Fibroblast of skin of right biceps (primary cell): Measurements from ENCODE around the gene MANEAL.
A peak's percentile ranks its signal among the peaks of the same experiment; 100 is the strongest.
"Not testable (repeated sequence)": the region's sequence is repeated elsewhere in the genome, so short reads cannot be mapped to it uniquely, and the experiment has no call there.

Source experiments
- DNase-seq: peaks from one replicate; pipeline ENCODE4 v3.0.0-alpha.2; 2013

The MANEAL gene, protein sequence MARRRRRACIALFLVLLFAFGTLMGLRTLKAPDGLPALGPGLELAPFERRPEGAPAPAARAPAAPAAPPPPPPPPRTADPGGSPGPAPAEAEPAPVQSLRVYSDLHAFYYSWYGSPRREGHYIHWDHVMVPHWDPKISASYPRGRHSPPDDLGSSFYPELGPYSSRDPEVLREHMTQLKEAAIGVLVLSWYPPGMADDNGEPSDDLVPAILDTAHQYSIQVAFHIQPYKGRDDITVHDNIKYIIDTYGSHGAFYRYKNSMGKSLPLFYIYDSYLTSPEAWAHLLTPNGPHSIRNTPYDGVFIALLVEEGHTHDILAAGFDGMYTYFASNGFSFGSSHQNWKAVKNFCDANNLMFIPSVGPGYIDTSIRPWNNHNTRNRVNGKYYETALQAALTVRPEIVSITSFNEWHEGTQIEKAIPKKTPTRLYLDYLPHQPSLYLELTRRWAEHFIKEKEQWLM

DNA sequence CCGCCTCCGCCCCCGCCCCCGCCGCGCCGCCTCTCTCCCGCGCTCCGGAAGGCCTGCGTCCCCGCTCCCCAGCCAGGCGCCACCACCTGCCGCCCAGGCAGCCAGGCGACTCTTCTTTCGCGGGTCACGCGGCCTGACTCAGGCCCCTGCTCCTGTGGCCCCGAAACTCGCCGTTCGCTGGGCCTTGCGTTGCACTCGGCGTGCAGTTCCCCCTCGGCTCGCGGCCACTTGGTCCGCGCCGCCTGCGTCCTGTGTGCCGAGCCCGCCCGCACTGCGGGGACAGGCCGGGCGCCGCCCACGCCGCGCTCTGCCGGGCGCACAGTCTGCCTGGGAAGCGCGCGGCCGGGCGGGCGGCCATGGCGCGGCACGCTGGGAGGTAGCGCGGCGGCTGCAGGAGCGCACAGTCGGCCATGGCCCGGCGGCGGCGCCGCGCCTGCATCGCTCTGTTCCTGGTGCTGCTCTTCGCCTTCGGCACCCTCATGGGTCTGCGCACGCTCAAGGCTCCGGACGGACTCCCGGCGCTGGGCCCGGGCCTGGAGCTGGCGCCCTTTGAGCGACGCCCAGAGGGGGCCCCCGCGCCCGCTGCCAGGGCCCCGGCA lies at the start of gene MANEAL:
Gene MANEAL (plus strand): TSS at position 75 of the 599 bp plus-strand sequence. CDS start 336 bp downstream, at position 411.
- peak; percentile 54 for DNase-seq

- no peak for DNase-seq
These were observed 46.8 kb upstream of the MANEAL start for GRCh38 chr1:37746806-37747205.

DNA sequence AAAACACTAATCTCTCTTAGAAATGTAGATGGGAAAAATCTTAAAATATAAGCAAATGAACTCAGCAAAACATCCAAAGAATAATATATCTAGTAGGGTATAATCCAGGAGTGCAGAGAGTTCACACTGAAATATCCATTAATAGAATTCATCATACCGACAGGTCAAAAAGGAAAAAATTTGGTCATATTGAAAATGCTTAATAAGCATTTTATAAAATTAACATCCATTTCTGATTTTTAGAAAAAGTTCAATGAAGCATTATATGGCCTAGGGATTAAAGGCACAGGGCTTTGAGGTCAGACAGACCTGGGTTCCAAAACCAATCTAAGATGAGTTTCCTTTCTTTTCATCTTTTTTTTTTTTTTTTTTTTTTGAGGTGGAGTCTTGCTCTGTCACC lies 45.1 kb upstream of the MANEAL start:
- no peak for DNase-seq

- DNase-seq: no peak
These were observed 41.4 kb upstream of the MANEAL start for GRCh38 chr1:37752213-37752582.

DNA sequence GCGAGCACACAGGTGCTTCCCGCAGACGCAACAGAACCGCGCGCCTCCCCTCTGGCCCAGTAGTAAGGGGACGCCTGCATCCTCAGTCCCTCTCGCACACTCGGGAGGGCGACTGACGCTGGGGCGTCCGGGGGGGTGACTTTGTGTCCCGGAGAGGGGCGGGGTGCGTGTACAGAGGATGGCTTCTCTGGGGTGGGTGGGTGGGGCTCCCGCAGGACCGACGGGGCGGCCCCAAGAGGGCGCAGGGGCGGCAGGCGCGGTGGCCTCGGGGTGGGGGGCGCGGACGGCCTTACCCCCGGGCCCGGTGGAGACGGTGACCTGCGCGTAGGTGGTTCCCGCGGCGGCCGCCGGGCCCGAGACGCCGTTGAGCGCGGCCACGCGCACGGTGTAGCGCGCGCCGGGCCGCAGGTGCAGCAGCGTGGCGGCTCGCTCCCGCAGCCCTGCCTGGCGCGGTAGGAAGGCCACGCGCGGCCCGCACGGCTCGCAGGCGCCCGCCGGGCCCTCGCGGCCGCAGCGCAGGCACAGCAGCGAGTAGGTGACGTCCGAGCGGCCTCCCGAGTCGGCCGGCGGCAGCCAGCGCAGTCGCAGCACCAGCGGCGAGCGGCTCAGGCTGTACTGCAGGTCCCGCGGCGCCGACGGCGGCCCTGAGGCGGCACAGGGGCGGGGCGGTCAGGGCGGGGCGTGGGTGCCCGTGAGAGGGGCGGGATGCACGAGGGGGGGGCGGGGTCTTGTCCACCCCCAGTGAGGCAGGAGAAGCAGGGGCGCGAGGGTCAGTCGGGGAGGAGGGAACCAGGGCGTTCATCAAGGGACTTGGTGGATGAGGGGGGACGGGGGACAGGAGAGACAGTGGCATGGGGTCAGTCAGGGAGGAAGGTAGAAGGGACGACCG lies 40.8 kb upstream of the MANEAL start:
- no peak for DNase-seq

DNA sequence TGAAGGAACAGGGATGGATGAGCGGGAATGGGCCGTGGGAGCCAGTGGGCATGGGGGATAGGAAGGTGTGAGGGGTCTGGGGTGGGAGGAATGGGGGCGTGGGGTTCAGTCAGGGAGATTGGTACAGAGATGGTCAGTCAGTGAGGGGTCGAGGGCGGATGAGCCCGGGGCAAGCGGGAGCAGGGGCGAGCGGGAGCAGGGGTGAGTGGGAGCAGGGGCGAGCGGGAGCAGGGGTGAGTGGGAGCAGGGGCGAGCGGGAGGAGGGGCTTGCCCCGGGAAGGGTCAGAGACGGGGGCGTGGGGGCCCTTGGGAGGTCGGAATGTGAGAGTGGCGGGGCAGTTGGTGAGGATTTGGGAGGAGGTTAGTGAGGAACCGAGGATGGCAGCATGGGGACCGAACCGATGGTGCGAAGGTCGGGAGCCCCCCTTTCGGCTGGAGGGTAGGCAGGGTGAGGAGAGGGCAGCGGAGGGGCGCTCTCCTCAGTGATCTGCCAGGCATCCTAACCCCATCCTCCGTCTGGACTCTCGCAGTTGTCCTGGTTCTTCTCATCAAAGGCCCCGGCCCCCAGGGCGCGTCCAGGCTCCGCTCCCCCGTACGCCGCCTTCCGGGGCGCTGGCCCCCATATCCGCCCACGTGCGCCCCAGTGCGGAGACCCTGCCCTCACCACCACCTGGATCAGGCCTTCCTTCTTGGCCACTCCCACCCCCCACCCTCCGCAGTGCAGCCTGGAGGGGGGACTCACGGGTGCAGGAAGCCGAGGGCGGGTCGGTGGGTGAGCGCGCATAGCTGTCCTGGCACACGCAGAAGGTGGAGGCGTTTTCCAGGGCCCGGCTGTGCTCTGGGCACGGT lies 40.0 kb upstream of the MANEAL start:
- DNase-seq: no peak

- no peak for DNase-seq
These were observed 38.4 kb upstream of the MANEAL start for GRCh38 chr1:37755290-37755689.

DNA sequence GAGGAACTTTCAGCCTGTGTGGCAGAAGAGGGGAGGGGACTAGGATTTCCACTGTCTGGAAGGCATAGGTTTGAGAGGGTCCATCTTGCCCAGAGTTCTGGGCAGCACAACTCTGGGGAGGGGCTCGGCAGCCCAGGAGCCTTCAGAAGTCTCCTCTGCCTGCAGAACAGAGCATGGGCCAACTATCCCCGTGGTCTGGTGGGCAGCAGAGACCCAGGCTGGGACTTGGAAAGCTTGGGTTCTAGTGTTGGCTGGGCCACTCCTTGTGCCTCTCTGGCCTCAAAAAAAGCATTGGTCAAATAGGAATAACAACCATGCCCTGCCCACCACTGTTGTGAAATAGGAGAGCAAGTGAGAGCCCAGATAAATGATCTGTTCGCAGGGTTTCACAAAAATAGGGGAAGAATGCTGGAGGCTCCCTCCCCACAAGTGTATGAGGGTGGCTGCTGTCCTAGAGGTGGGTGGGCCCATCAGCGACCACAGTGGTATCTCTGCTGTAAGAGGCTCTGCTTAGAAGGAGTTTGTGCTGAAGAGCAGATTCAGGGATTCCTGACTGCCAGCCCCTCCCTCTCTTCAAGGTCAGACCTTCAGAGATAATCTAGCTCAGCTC lies 37.6 kb upstream of the MANEAL start:
- DNase-seq: no peak

DNA sequence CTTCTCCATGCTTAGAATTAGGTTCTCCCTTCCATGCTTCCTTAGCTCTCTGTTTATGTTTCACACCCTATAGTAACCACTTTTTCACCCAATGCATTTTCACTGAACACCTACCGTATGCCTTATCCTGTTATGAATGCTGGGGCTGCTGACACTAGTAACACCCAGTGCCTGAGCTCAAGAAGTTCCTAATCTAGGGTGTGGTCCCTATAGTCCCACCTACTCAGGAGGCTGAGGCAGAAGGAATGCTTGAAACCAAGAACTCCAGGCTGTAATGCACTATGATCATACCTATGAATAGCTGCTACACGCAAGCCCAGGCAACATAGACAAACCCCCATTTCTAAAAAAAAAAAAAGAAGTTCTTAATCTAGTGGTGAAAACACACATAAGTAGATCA lies 34.2 kb upstream of the MANEAL start:
- no peak for DNase-seq

- DNase-seq: no peak
These were observed 32.1 kb upstream of the MANEAL start for GRCh38 chr1:37761416-37762095.

DNA sequence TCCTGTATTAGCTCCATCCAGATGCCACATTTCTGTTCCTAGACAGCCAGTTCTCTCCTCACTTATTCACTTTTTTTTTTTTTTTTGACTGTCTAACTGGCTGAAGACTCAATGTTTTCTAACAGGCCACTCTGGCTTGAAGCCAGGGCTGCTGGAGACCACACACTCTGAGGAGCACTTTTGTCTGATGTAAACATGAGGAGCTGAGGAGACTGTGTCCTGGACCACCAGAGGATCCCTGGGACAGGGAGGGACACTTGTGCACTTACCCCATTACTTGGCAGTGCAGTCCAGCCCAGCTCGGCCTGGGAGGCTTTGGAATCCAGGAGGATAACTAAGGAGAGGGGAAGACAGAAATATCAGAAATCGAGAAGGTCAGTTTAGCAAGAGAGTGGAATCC lies 31.1 kb upstream of the MANEAL start:
- DNase-seq: no peak

GRCh38 chr1:37763791-37764413 lies 29.7 kb upstream of the MANEAL start:
- no peak for DNase-seq

DNA sequence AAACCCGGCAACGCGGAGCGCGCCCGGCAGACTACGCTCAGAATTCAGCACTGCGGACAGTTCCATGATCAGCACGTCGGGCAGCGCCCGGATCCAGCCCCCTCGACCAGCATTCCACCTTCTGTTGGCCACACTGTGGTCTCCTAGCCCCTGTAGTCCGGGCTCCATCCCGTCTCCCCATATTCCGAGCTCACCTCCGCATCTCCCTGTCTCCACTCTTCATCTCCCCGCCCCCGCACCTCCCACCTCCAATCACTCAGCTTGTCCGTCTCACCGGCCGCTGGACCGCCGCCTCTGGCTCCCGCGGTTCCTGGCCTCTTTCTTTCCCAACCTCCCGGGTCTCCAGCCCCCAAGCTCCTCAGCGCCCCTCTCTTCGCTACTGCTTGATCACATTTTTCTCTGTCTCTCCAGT lies 29.2 kb upstream of the MANEAL start:
- DNase-seq: peak; percentile 47

GRCh38 chr1:37764888-37765441 lies 28.7 kb upstream of the MANEAL start, which contains the start of gene EPHA10:
Gene EPHA10, minus strand, starts transcription at chr1:37765120. Its CDS starts 54 bp downstream, at chr1:37765066.
- no peak for DNase-seq

DNA sequence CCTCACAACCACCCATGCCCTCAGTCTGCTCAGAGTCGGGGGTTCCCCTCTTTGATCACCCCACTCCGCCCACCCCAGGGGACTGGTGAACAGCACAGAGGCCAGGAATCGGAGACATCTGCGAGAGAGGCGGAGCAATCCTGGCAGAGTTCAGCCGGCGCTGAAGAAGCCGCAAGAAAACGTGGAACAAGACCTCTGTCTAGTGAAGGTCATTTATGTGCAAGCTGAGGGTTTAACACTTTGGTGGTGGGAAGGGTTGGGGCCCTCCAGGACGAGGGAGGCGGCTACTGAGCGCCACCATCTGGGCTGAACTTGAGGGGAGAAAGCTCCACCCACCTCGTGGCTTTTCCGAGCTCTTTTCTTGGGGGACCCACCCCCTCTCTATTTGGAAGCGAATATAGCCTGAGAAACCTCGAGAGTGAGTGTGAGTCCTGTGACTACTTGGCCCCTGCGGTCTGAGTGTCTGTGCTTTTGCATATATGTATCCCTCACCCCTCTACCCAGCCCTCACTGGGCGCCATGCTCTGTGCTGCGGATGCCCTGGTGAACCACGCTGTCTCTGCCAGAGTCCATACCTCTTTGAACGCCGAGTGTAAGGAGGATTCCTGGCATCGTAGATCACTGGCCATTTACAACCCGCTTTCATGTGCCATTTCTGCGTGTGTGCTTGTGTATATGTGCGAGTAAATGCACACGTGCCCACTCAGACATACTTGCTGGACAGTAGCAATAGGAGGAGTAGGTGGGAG lies 27.6 kb upstream of the MANEAL start:
- DNase-seq: no peak

GRCh38 chr1:37767488-37767887 lies 26.2 kb upstream of the MANEAL start:
- no peak for DNase-seq

DNA sequence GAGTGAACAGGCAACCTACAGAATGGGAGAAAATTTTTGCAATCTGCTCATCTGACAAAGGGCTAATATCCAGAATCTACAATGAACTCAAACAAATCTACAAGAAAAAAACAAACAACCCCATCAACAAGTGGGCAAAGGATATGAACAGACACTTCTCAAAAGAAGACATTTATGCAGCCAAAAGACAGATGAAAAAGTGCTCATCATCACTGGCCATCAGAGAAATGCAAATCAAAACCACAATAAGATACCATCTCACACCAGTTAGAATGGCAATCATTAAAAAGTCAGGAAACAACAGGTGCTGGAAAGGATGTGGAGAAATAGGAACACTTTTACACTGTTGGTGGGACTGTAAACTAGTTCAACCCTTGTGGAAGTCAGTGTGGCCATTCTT lies 22.2 kb upstream of the MANEAL start:
- DNase-seq: not testable (repeated sequence)

DNA sequence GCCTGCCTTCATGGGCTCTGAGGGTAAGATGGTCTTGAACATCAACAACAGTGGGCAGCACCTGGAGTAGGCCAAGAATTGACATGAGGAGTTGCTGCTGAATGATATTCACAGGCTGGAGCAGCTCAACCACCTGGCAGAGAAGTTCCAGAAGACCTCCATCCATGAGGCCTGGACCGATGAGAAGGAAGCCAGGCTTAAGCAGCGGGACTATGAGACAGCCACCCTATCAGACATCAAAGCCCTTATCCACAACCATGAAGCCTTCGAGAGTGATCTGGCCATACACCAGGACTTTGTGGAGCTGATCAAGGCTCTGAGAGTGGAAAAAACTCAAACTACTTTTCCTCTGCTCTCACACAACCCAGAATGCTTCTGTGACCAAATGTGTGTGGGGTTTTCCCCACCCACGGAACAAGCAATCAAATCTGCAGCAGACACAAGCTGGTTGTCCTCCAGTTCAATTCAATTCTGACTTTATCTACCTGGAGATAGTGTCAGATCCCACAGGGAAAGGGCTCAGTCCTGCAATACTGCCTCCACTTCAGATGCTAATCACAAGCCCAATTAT lies 16.6 kb upstream of the MANEAL start:
- no peak for DNase-seq

DNA sequence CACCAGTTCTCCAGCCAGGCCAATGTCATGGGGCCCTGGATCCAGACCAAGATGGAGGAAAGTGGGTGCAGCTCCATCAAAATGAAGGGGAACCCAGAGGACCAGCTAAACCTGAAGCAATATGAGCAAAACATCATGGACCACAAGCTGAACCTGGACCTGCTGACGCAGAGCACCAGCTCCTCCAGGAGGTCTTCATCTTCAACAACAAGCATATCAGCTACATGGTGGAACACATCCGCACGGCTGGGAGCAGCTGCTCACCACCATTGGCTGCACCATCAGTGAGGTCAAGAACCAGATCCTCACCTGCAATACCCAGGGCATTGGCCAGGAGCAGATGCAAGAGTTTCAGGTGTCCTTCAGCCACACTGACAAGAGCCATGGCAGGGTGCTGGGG lies 15.0 kb upstream of the MANEAL start:
- DNase-seq: no peak
